ENCODE data around the gene PPP2R2C.

The PPP2R2C gene

GRCh38 chr4:6299875-6300274, 172.5 kb downstream of the PPP2R2C start:
- no peak for FAIRE-seq

GRCh38 chr4:6298852-6299251, 173.6 kb downstream of the PPP2R2C start:
- no peak for FAIRE-seq

- no peak for FAIRE-seq
These were observed 174.4 kb downstream of the PPP2R2C start for GRCh38 chr4:6298035-6298434.

- no peak for FAIRE-seq
These were observed 175.1 kb downstream of the PPP2R2C start for GRCh38 chr4:6297266-6297815.

GRCh38 chr4:6296026-6296425, 176.4 kb downstream of the PPP2R2C start:
- FAIRE-seq: no peak

- no peak for FAIRE-seq
These were observed 176.9 kb downstream of the PPP2R2C start for GRCh38 chr4:6295495-6295894.

GRCh38 chr4:6294705-6295421, 177.6 kb downstream of the PPP2R2C start:
- FAIRE-seq: no peak

GRCh38 chr4:6293661-6294060, 178.8 kb downstream of the PPP2R2C start:
- no peak for FAIRE-seq

GRCh38 chr4:6293097-6293445, 179.3 kb downstream of the PPP2R2C start:
- FAIRE-seq: no peak

GRCh38 chr4:6292376-6293096, 179.9 kb downstream of the PPP2R2C start:
- no peak for FAIRE-seq

- FAIRE-seq: no peak
These were observed 180.6 kb downstream of the PPP2R2C start for GRCh38 chr4:6291784-6292297.

- no peak for FAIRE-seq
These were observed 181.5 kb downstream of the PPP2R2C start for GRCh38 chr4:6290769-6291547.

- FAIRE-seq: no peak
These were observed 182.2 kb downstream of the PPP2R2C start for GRCh38 chr4:6290256-6290655.

GRCh38 chr4:6288871-6289270, 183.5 kb downstream of the PPP2R2C start:
- FAIRE-seq: no peak

GRCh38 chr4:6288342-6288741, 184.1 kb downstream of the PPP2R2C start:
- no peak for FAIRE-seq

- FAIRE-seq: no peak
These were observed 185.2 kb downstream of the PPP2R2C start for GRCh38 chr4:6287017-6287788.

- no peak for FAIRE-seq
These were observed 189.1 kb downstream of the PPP2R2C start for GRCh38 chr4:6283282-6283681.

GRCh38 chr4:6282314-6282771, 190.1 kb downstream of the PPP2R2C start:
- FAIRE-seq: no peak

- no peak for FAIRE-seq
These were observed 190.7 kb downstream of the PPP2R2C start for GRCh38 chr4:6281436-6282313.

GRCh38 chr4:6280365-6280996, 191.9 kb downstream of the PPP2R2C start:
- FAIRE-seq: no peak

Measured in A204.1 (cell line).